IMR-90 (cell line): ENCODE results near the gene ASTN2. TPM values are rescaled to one million over a fixed set of nuclear protein-coding genes. Genes with fewer than 3 reads are reported as not detected.

Source experiments
- ATAC-seq: fragments of 200-7000 bp; cut with Tn5 transposase; 2 replicates; pipeline ENCODE4 v1.9.1; 2020; ENCODE audit warnings: low read depth, mild to moderate bottlenecking, moderate library complexity
- BruUV-seq: library from RNA; stranded (reverse); fragments of 400-500 nt; replicated peaks from 2 replicates; lab custom pipeline; 2021; lab: Mats Ljungman, UMichigan
- CTCF ChIA-PET: fragments of 300-600 bp; formaldehyde crosslinking; extraction: SDS; loops from one replicate; lab custom pipeline; 2021; ENCODE audit warnings: antibody characterized with exemption; lab: Yijun Ruan, JAX
- POLR2A ChIA-PET: fragments of 300-600 bp; sonication (Branson Sonifier 250); formaldehyde crosslinking; loops from one replicate; lab custom pipeline; 2022; ENCODE audit warnings: antibody characterized with exemption; ENCODE audit not compliant: unreplicated experiment; lab: Charles Lee
- DNase-seq: peaks from one replicate; pipeline ENCODE4 v3.0.0; 2013
- H2AFZ ChIP-seq: replicated peaks from 2 replicates; pipeline ENCODE3; 2013; ENCODE audit warnings: low read length, mild to moderate bottlenecking; ENCODE audit not compliant: poor library complexity
- H2AK5ac ChIP-seq: 2 replicates; pipeline ENCODE4 v1.6.1; 2013; ENCODE audit warnings: low read depth, low read length, inconsistent platforms
- H2AK9ac ChIP-seq: replicated peaks from 2 replicates; pipeline ENCODE3; 2013; ENCODE audit warnings: mild to moderate bottlenecking, low read depth, low read length, moderate library complexity; ENCODE audit not compliant: poor library complexity
- H2BK120ac ChIP-seq: 2 replicates; pipeline ENCODE4 v1.6.1; 2013; ENCODE audit warnings: low read depth, low read length, inconsistent platforms
- H2BK15ac ChIP-seq: 3 replicates; pipeline ENCODE4 v1.6.1; 2013; ENCODE audit warnings: low read depth, low read length, inconsistent platforms
- H2BK20ac ChIP-seq: 2 replicates; pipeline ENCODE4 v1.6.1; 2013; ENCODE audit warnings: low read depth, mild to moderate bottlenecking, inconsistent platforms, low read length, moderate library complexity
- H2BK5ac ChIP-seq: 2 replicates; pipeline ENCODE4 v1.6.1; 2013; ENCODE audit warnings: mild to moderate bottlenecking, low read depth, low read length, inconsistent platforms; ENCODE audit not compliant: poor library complexity, severe bottlenecking
- H3K14ac ChIP-seq: replicated peaks from 2 replicates; pipeline ENCODE4 v1.6.1; 2013; ENCODE audit warnings: low read depth, low read length, inconsistent platforms
- H3K18ac ChIP-seq: 2 replicates; pipeline ENCODE4 v1.6.1; 2013; ENCODE audit warnings: low read depth, low read length, control low read depth
- H3K23ac ChIP-seq: 2 replicates; pipeline ENCODE4 v1.6.1; 2013; ENCODE audit warnings: low read depth, low read length, inconsistent platforms
- H3K27ac ChIP-seq: 2 replicates; pipeline ENCODE4 v1.5.1; 2013; ENCODE audit warnings: mild to moderate bottlenecking, control low read depth, low read length; ENCODE audit not compliant: insufficient read depth
- H3K27me3 ChIP-seq: 2 replicates; pipeline ENCODE4 v1.6.1; 2013; ENCODE audit warnings: low read length; ENCODE audit not compliant: control insufficient read depth, insufficient read depth
- H3K36me3 ChIP-seq: 2 replicates; pipeline ENCODE4 v1.6.1; 2013; ENCODE audit warnings: low read length, mixed read lengths; ENCODE audit not compliant: control insufficient read depth, insufficient read depth
- H3K4ac ChIP-seq: 2 replicates; pipeline ENCODE4 v1.6.1; 2013; ENCODE audit warnings: low read depth, low read length, inconsistent platforms
- H3K4me1 ChIP-seq: 2 replicates; pipeline ENCODE4 v1.6.1; 2013; ENCODE audit warnings: low read length, mixed read lengths; ENCODE audit not compliant: control insufficient read depth, insufficient read depth
- H3K4me2 ChIP-seq: 2 replicates; pipeline ENCODE4 v1.6.1; 2013; ENCODE audit warnings: low read depth, mild to moderate bottlenecking, control low read depth, low read length, moderate library complexity
- H3K4me3 ChIP-seq: 2 replicates; pipeline ENCODE4 v1.5.1; 2013; ENCODE audit warnings: low read depth, mild to moderate bottlenecking, control low read depth, low read length, moderate library complexity; ENCODE audit not compliant: insufficient read depth
- H3K56ac ChIP-seq: 2 replicates; pipeline ENCODE4 v1.6.1; 2013; ENCODE audit warnings: low read length, inconsistent platforms; ENCODE audit not compliant: insufficient read depth; ENCODE audit errors: extremely low read depth
- H3K79me1 ChIP-seq, 2 experiments: 2 replicates each; pipeline ENCODE4 v1.6.1; 2013; ENCODE audit warnings: low read length in 2 of 2, inconsistent platforms in 1 of 2, low read depth in 1 of 2
- H3K9ac ChIP-seq: 2 replicates; pipeline ENCODE4 v1.6.1; 2013; ENCODE audit warnings: low read depth, low read length, control low read depth
- H3K9me1 ChIP-seq: 2 replicates; pipeline ENCODE4 v1.6.1; 2013; ENCODE audit warnings: low read length, inconsistent platforms; ENCODE audit not compliant: insufficient read depth
- H3K9me3 ChIP-seq: 2 replicates; pipeline ENCODE4 v1.6.1; 2013; ENCODE audit warnings: low read length; ENCODE audit not compliant: control insufficient read depth, insufficient read depth
- H4K20me1 ChIP-seq: 2 replicates; pipeline ENCODE4 v1.6.1; 2013; ENCODE audit warnings: low read length, inconsistent platforms; ENCODE audit not compliant: insufficient read depth
- H4K5ac ChIP-seq: 2 replicates; pipeline ENCODE4 v1.6.1; 2013; ENCODE audit warnings: mild to moderate bottlenecking, low read depth, low read length, control low read depth
- H4K8ac ChIP-seq, 2 experiments: 2 replicates each; pipeline ENCODE4 v1.6.1; 2013; ENCODE audit warnings: low read depth in 2 of 2, low read length in 2 of 2, control low read depth in 1 of 2, inconsistent platforms in 1 of 2
- H4K91ac ChIP-seq: 2 replicates; pipeline ENCODE4 v1.6.1; 2013; ENCODE audit warnings: low read depth, low read length, inconsistent platforms; ENCODE audit not compliant: insufficient read depth
- BHLHE40 ChIP-seq: fragments of 150-350 bp; IDR thresholded peaks from 2 replicates; pipeline ENCODE4 v1.6.1; 2016; ENCODE audit warnings: mild to moderate bottlenecking, low read depth, low read length
- CEBPB ChIP-seq: IDR thresholded peaks from 2 replicates; pipeline ENCODE4 v1.6.1; 2012; ENCODE audit warnings: low read depth, low read length, improper control_type of control experiment
- CHD1 ChIP-seq: IDR thresholded peaks from 2 replicates; pipeline ENCODE4 v1.6.1; 2012; ENCODE audit warnings: low read depth, low read length, improper control_type of control experiment
- CTCF ChIP-seq: conservative IDR thresholded peaks from 2 replicates; pipeline ENCODE4 v1.5.1; 2012; ENCODE audit warnings: mild to moderate bottlenecking, low read depth, low read length, improper control_type of control experiment
- FOS ChIP-seq: fragments of 150-350 bp; IDR thresholded peaks from 2 replicates; pipeline ENCODE4 v1.6.1; 2016; ENCODE audit warnings: low read depth, low read length
- MAFK ChIP-seq: IDR thresholded peaks from 2 replicates; pipeline ENCODE4 v1.6.1; 2012; ENCODE audit warnings: low read depth, low read length, improper control_type of control experiment
- MAZ ChIP-seq: IDR thresholded peaks from 2 replicates; pipeline ENCODE4 v1.6.1; 2012; ENCODE audit warnings: low read depth, mild to moderate bottlenecking, low read length, improper control_type of control experiment, moderate library complexity, borderline replicate concordance
- MXI1 ChIP-seq: IDR thresholded peaks from 2 replicates; pipeline ENCODE4 v1.6.1; 2012; ENCODE audit warnings: low read depth, mild to moderate bottlenecking, low read length, moderate library complexity, borderline replicate concordance
- NFE2L2 ChIP-seq: fragments of 150-350 bp; IDR thresholded peaks from 2 replicates; pipeline ENCODE4 v1.6.1; 2016; ENCODE audit warnings: low read depth, mild to moderate bottlenecking, low read length
- POLR2A ChIP-seq: IDR thresholded peaks from 2 replicates; pipeline ENCODE4 v1.6.1; 2012; ENCODE audit warnings: mild to moderate bottlenecking, low read depth, low read length
- RCOR1 ChIP-seq: IDR thresholded peaks from 2 replicates; pipeline ENCODE4 v1.6.1; 2012; ENCODE audit warnings: mild to moderate bottlenecking, low read length, improper control_type of control experiment; ENCODE audit not compliant: insufficient replicate concordance
- SMC3 ChIP-seq: fragments of 150-350 bp; IDR thresholded peaks from 2 replicates; pipeline ENCODE4 v1.6.1; 2016; ENCODE audit warnings: low read depth, mild to moderate bottlenecking, antibody characterized with exemption, low read length, moderate library complexity
- USF2 ChIP-seq: fragments of 150-350 bp; IDR thresholded peaks from 2 replicates; pipeline ENCODE4 v1.6.1; 2017; ENCODE audit warnings: mild to moderate bottlenecking, antibody characterized with exemption, low read length, low read depth
- WGBS, 2 experiments: methylation state at CpG; one replicate each; pipeline versions ENCODE4 v1.1.5 to v1.1.7; 2013; ENCODE audit warnings: missing lambda C conversion rate in 2 of 2; ENCODE audit not compliant: insufficient read length in 1 of 2; ENCODE audit errors: extremely low coverage in 2 of 2; 5-methylcytosine and 5-hydroxymethylcytosine counted together
- dilution Hi-C: fragments of 300-500 bp; cut with HindIII; formaldehyde crosslinking; loops from one replicate; pipeline ENCODE4 v1.14.3; 2018; ENCODE audit warnings: low sequenced_read_pairs; ENCODE audit not compliant: unreplicated experiment
- in situ Hi-C: fragments of 300-500 bp; cut with MboI; formaldehyde crosslinking; loops from 3 replicates; pipeline ENCODE4 v1.14.3; 2019; ENCODE audit warnings: low sequenced_read_pairs, inconsistent platforms, mixed read lengths
- intact Hi-C: fragments of 100-400 bp; cut with micrococcal nuclease; formaldehyde crosslinking; loops from 2 replicates; pipeline ENCODE4 v1.10.0; 2022
- polyA plus RNA-seq, 3 experiments: library from polyadenylated mRNA; depleted of rRNA; stranded (reverse); fragments of >200 nt; gene quantifications; 2 replicates each; pipeline ENCODE4 v1.2.3, GENCODE V29; 2012; ENCODE audit warnings: low replicate concordance in 1 of 3
- total RNA-seq: library from RNA; depleted of rRNA; stranded (reverse); fragments of >200 nt; gene quantifications from 2 replicates; pipeline ENCODE4 v1.2.3, GENCODE V29; 2012

ASTN2 gene
- total and polyA plus RNA-seq, 2 of the 4 experiments (the other 2 are of a cell fraction) = 3.8 to 6.8 TPM

GRCh38 chr9:117412841-117413240, 2.0 kb downstream of the ASTN2 start:
- Histone ChIP-seq H3K4me3 (no peak overlapping the region), H2BK120ac (no peak overlapping the region), H4K91ac (no peak overlapping the region), H2BK5ac (no peak overlapping the region), H3K9me3 (no peaks in the 10 kb centered on the region), H4K20me1 (no peaks in the 10 kb centered on the region), H2AK5ac (no peak overlapping the region), H3K79me1 (no peaks in the 10 kb centered on the region), H3K9me1 (no peaks in the 10 kb centered on the region), H3K23ac (no peak overlapping the region), H2AFZ (no peak overlapping the region), H3K9ac (no peak overlapping the region), H3K27me3 (peaks cover 34% of the 10 kb centered on the region), H4K8ac (no peak overlapping the region), H3K4ac (no peak overlapping the region), H2AK9ac (no peak overlapping the region), H3K14ac (no peak overlapping the region), H3K27ac (no peak overlapping the region), H4K5ac (no peak overlapping the region), H3K36me3 (no peaks in the 10 kb centered on the region), H2BK20ac (no peak overlapping the region), H3K4me1 (no peaks in the 10 kb centered on the region), H3K18ac (no peak overlapping the region), H3K56ac (no peak overlapping the region), H3K4me2 (no peak overlapping the region), H2BK15ac (no peak overlapping the region)
- ATAC-seq (no peak), DNase-seq (no peak)
- in situ Hi-C loops = no loop called here
- BruUV-seq = no TSS peak
- POLR2A ChIA-PET = no interaction called here
- TF ChIP-seq USF2 = no peak
- TF ChIP-seq MAFK = no peak
- TF ChIP-seq MXI1 = no peak
- TF ChIP-seq SMC3 = no peak
- TF ChIP-seq CHD1 = no peak
- TF ChIP-seq FOS = no peak
- TF ChIP-seq NFE2L2 = no peak
- TF ChIP-seq CTCF = no peak
- no peak for TF ChIP-seq BHLHE40
- no peak for TF ChIP-seq POLR2A
- TF ChIP-seq CEBPB = no peak
- TF ChIP-seq RCOR1 = no peak
- no peak for TF ChIP-seq MAZ
- dilution Hi-C loops = no loop called here
- intact Hi-C loops = no loop called here
- CTCF ChIA-PET = interaction anchor here (1.2 kb wide), 1 partner anchor 676 kb away, joined by 4 read pairs; no protein-coding TSS in a partner anchor
- WGBS, 2 experiments = 4% methylated on average over 7 of the region's 24 CpGs; no CpG with 5 or more reads in 1 of the 2 experiments
